RWPE2 (cell line): ENCODE data around the gene GRIA4.
A peak's percentile ranks its signal among the peaks of the same experiment; 100 is the strongest.

Experiments used
- ATAC-seq: fragments of 200-7000 bp; cut with Tn5 transposase; 3 replicates; pipeline ENCODE4 v1.9.1; 2021; ENCODE audit warnings: low read depth
- DNase-seq: peaks from one replicate; pipeline ENCODE4 v3.0.0-alpha.2; 2020; ENCODE audit warnings: low spot score
- H3K27ac ChIP-seq: fragments of 450-650 bp; 2 replicates; pipeline ENCODE4 v1.5.1; 2017; ENCODE audit warnings: mild to moderate bottlenecking; ENCODE audit not compliant: poor library complexity, severe bottlenecking
- H3K27me3 ChIP-seq: fragments of 250-450 bp; sonication (Bioruptor Pico); 2 replicates; pipeline ENCODE4 v1.5.1; 2021; ENCODE audit warnings: mild to moderate bottlenecking, moderate library complexity; ENCODE audit not compliant: insufficient read depth, poor library complexity, severe bottlenecking
- H3K36me3 ChIP-seq: fragments of 250-450 bp; sonication (Bioruptor Pico); 2 replicates; pipeline ENCODE4 v1.5.1; 2020; ENCODE audit warnings: low read depth, mild to moderate bottlenecking, moderate library complexity
- H3K4me1 ChIP-seq: fragments of 250-450 bp; sonication (Bioruptor Pico); 2 replicates; pipeline ENCODE4 v1.5.1; 2021; ENCODE audit warnings: mild to moderate bottlenecking, moderate library complexity; ENCODE audit not compliant: insufficient read depth, poor library complexity, severe bottlenecking
- H3K4me3 ChIP-seq: fragments of 250-450 bp; sonication (Bioruptor Pico); 2 replicates; pipeline ENCODE4 v1.5.1; 2021; ENCODE audit warnings: mild to moderate bottlenecking, moderate library complexity; ENCODE audit not compliant: severe bottlenecking
- H3K9me3 ChIP-seq: fragments of 250-450 bp; sonication (Bioruptor Pico); 2 replicates; pipeline ENCODE4 v1.5.1; 2021; ENCODE audit warnings: mild to moderate bottlenecking, moderate library complexity; ENCODE audit not compliant: severe bottlenecking
- CTCF ChIP-seq: fragments of 450-650 bp; IDR thresholded peaks from one replicate; pipeline ENCODE4 v1.5.1; 2017; ENCODE audit warnings: mild to moderate bottlenecking, moderate library complexity; ENCODE audit not compliant: poor library complexity, severe bottlenecking

The GRIA4 gene

GRCh38 chr11:105903113-105903512 is 293.2 kb downstream of the GRIA4 start:
- H3K9me3 ChIP-seq = no peaks in the 10 kb centered on the region
- DNase-seq (no peak), ATAC-seq (no peak)
- no peaks in the 10 kb centered on the region for H3K27me3 ChIP-seq
- H3K4me1 ChIP-seq = no peaks in the 10 kb centered on the region
- H3K4me3 ChIP-seq = no peak overlapping the region
- H3K36me3 ChIP-seq = no peaks in the 10 kb centered on the region
- no peak for TF ChIP-seq CTCF
- H3K27ac ChIP-seq = no peak overlapping the region

GRCh38 chr11:105906517-105906916 is 296.6 kb downstream of the GRIA4 start:
- no peak overlapping the region for H3K4me3 ChIP-seq
- TF ChIP-seq CTCF = no peak
- no peaks in the 10 kb centered on the region for H3K36me3 ChIP-seq
- peaks cover 15% of the 10 kb centered on the region for H3K4me1 ChIP-seq
- H3K9me3 ChIP-seq = no peaks in the 10 kb centered on the region
- no peaks in the 10 kb centered on the region for H3K27me3 ChIP-seq
- DNase-seq = no peak
- H3K27ac ChIP-seq = no peak overlapping the region
- no peak for ATAC-seq

- H3K9me3 ChIP-seq = no peaks in the 10 kb centered on the region
- H3K4me3 ChIP-seq = no peak overlapping the region
- DNase-seq (no peak), ATAC-seq (no peak)
- TF ChIP-seq CTCF = no peak
- no peaks in the 10 kb centered on the region for H3K36me3 ChIP-seq
- no peak overlapping the region for H3K27ac ChIP-seq
- H3K27me3 ChIP-seq = no peaks in the 10 kb centered on the region
- H3K4me1 ChIP-seq = peaks cover 15% of the 10 kb centered on the region
These were observed 297.4 kb downstream of the GRIA4 start for GRCh38 chr11:105907319-105907718.

GRCh38 chr11:105910095-105910715 is 300.3 kb downstream of the GRIA4 start:
- H3K4me1 ChIP-seq = peaks cover 15% of the 10 kb centered on the region
- ATAC-seq = peak; percentile 96
- H3K9me3 ChIP-seq = no peaks in the 10 kb centered on the region
- H3K27ac ChIP-seq = peak overlapping the region; percentile 39
- no peak overlapping the region for H3K4me3 ChIP-seq
- TF ChIP-seq CTCF = no peak
- no peak for DNase-seq
- no peaks in the 10 kb centered on the region for H3K27me3 ChIP-seq
- no peaks in the 10 kb centered on the region for H3K36me3 ChIP-seq

GRCh38 chr11:105911454-105911853 is 301.6 kb downstream of the GRIA4 start:
- no peak for ATAC-seq
- no peak for DNase-seq
- Histone ChIP-seq H3K36me3 (no peaks in the 10 kb centered on the region), H3K27ac (no peak overlapping the region), H3K4me1 (peaks cover 15% of the 10 kb centered on the region), H3K4me3 (no peak overlapping the region), H3K9me3 (no peaks in the 10 kb centered on the region), H3K27me3 (no peaks in the 10 kb centered on the region)
- TF ChIP-seq CTCF = no peak
